NCI-H2081 (cell line): ENCODE measurements around the gene TRIM31.

Experiments used
- DNase-seq, 2 experiments: peaks; one replicate each; lab custom pipeline; 2025; lab: John Stamatoyannopoulos, UW

Gene TRIM31

DNA sequence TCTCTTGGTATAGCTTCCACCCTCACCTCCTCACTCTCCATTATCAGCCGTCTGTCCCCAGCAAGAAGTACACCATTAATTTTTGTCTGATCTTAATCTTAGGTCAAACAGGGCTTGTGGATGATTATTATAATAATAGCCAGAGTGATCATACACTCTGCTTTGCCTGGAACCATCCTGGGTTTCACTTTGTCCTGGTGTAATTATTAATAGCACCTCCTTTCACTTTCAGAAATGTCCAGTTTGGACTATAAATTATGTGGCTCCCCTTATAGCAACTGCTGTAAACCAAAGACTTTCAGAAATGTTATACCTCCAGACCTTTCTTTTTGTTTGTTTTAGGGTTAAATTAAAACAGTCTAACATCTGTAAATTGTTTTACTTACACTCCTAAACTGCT, 951 bp upstream of the TRIM31 start:
- no peak for DNase-seq

DNA sequence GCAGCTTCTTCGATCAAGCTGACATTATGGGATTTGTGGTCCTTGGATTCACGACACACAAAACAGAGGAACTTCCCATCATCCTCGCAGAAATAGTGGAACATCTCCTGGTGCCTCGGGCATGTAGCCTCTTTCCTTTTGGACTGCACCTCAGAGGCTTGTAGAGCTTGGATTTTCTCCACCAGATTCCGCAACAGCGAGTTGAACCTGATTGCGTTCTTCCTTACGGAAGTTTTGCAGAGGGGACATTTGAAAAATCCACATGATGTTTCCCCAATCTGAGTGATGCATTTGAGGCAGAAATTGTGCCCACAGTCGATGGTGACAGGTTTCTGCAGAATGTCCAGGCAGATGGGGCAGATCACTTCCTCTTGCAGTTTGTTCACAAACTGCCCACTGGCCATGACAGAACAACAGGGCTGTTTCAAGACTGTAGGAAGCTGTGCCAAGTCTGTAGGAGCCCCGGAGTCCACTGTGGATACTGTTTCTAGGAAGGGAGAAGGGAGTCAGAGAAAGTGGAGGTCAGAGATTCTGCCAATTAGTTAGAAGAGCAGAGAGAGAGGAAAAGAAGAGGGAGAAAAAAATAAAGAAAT, 392 bp downstream of the TRIM31 start:
- DNase-seq: no peak

DNA sequence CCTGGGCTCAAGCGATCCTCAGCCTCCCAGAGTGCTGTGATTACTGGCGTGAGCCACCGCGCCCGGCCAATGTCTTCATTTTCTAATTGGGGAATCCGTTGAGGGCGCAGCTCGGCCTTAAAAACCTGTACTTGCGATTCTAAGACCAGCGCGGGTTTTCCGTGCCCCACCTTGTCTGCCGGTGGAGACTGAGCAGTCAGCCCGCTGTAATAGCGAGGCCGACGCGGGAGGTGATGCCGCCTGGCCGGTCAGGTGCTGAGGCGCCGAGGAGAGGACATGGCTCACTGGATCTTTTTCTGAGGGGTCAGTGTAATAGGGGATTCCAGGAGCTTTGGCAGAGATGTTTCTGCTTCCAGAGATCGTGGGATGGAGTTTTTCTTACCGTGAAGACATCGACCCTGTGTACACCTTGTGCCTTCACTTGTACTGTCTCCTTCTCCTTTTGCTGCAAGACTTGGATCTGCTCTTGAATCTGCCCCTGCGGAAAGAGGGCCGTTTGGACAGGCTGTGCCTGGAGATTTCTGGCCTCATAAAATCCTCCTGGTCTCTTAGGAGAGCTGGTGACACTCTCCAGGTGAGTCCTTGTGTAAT, 1.5 kb downstream of the TRIM31 start:
- no peak for DNase-seq

DNA sequence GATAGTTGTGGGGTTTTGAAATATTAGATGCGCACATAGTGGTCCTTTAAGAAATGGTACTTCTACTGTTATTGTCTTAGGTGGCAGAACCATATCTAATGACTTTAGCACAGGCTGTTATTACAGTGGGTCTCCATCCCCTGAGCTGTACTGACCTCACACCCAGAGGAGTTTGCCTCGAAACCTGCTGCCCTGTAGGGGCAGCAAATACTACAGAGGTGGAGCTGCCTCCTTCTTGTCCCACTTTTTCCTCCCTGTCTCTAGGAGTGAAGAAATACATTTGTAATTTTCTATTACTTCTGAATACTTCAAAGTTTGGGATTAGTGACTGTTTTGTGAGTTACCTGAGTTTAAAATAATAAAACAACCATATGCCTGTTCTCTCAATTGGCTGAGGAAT, 8.2 kb downstream of the TRIM31 start:
- no peak for DNase-seq

DNA sequence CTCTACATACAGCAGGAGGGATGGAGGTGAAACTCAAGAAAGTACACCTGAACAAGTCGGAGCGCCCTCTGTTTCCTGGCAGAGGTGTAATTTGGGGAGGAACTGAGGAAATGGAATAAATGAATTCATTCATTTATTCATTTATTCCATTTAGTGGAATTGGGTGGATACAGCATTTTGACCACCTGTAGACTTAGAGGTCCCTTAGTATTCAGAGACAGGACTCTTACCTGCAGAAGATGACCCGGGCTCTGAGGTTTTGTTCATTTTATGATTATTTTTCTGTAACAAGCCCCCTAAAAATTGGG, 9.1 kb downstream of the TRIM31 start:
- DNase-seq: no peak

DNA sequence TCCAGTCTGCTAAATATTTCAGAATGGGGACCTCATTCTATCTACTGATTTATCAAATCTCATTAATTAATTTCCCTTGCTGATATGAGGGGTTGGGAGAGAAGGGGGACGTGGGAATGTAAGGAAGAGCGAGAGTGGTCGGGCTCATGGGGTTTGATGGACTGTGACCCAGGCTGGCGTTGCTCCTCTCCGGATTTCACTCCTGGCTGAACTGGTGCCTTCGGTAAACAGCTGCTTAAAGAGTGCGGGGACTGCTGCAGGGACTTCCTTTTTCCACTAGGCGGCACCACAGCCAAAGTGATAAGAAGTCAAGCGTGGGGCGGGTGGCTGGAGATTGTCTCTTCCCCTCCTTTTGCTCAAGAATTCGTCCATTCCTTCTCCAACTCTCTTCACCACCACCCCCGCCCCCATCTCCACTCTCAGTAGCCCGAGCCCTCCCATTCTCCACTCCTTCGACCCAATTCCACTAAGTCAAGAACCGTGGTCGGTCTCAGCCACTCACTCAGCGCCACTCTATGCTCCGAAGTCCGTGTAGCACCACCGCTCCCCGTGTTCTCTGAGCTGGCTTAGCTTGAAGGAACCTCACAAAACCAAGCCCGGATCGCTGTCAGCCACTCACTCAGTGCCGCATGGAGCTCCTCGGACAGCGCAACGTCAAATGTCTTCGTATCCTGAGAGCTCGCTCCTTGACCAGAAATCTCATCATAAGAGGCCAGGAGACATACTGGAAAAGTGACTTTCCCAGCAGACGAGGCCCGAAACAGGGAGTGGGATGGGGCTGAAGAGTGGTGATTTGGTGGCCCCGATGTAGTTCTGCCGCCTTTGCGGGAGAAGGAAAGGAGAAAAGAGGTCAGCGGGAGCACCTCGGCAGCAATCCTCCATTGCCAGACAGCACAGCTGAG, 9.7 kb downstream of the TRIM31 start:
- peak; percentile 84 to 90 for DNase-seq

DNA sequence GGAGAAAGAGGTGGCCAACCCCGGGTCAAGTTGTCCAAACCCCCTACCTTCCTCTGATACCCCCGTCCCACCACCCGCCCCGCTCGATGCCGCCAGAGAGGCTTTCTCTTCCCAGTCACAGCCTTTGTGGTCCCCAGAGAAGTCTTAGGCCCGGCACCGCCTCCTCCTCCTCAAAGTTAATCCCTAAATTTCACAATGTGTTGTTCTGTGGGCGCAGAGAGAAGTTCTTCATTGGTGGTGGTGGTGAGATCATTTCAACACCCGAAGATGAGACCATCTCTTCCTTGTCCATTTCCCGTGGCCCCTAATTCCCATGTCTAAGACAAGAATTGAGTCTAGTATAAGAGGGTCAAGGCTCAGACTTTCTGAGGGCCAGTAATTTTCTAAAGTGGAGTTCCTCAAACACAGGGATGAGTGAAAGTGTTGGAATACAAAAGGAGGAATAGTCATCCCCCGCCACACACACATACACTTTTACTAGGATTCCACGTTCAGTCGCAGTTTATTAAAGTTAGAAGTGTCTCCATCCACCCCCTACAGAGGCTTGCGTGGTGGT, 10.4 kb downstream of the TRIM31 start:
- no peak for DNase-seq

DNA sequence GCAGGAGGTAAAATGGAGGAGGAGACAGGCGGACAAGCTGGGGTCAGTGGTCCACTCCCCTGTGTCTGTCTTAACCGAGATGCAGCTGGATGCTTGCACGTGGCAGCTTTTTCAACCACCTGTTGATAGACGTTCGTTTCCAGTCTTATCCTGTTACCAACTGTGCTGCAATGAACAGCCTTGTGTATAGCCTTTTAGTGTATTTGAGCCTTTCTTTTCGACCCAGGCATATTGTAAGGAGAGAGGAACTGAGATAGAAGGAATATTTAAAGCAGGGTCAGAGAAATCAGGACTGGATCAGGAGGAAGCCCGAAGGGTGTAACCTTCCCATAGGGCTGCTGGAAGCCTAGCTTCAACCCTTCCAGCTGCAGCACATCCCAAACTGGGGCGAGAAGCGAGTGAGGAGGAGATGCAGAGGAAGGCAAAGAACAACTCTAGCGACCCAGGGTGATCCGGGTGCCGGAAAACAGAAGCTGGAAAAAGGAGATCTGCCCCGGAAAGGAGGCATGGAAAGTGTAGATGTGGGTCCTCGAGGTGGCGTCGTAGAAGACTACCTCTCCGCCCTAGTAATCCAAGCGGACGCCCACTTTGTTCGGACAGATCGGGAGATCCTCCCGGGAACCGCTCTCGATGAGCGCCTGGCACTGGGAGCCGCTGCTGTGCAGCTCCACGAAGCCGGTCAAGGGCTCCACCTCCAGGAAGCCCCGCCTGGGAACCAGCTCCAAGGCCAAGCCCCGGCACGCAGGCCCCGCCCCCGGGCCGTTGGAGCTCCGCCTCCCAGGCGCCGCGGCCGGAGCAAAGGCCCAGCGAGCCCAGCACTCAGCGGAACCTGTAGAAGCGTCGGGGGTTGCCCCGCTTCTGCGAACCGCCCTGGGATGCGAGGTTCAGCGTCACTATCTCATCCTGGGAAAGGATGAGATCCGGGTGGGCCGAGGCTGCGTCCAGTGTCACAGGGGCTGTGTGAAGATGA, 11.2 kb downstream of the TRIM31 start:
- DNase-seq: peak; percentile 81 to 85

DNA sequence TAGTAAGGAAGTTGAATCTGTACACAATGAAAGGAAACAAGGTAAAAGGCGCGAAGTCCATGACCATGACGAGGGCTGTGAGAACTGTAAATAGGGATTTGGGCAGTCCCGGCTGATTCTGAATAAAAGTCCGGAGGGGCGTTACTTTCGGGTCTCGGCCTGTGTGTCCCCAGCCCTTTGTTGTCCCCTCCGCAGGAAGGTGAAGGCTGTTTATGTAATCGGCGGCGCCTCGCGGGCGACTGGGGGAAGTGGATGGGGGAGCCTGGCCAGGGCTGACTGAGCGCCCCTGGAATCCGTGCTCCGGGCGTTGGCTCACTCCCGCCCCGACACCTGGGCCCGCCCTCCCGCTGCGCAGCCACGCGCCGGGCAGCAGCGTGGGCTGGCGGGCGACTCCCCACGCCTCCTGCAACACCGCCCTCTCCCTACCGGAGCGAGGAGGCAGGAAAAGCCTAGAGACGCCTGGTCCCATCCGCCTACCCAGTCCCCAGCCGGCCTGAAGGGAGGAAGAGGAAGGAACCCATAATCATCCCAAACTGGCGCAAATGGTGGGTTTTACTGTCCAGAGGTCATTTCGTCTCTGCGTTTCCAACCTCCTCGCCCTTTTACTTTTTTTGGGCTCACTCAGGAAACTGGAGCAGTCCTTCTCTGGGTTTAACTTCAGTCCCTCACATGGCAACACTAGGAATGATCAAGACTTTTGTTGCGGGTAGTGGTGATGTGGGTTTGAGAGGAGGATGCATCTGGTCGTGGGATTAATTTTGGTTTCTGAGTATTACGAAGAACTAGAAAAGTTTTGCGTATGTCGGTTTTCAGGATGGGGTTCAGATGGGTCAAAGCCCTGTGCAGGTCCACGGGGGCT, 12.1 kb downstream of the TRIM31 start:
- peak; percentile 3 to 10 for DNase-seq

DNA sequence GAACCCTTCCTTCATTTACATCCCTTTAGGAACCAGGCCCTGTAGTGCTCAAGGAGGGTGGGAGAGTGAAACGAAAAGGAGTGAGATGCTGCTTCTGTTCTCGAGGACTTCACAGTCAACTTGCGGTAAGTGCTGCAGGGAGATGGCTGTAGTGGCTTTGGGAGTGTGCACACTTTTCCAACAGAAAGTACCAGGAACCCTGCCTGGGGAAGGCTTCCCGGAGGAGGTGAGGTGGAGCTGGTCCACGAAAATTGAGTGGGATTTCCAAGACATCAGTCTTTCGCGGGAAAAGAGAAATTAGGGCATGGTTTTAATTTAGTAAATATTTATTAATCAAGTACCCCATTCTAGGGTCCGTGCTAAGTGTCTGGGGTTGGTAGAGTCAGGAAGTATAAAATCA, 12.7 kb downstream of the TRIM31 start:
- DNase-seq: no peak

DNA sequence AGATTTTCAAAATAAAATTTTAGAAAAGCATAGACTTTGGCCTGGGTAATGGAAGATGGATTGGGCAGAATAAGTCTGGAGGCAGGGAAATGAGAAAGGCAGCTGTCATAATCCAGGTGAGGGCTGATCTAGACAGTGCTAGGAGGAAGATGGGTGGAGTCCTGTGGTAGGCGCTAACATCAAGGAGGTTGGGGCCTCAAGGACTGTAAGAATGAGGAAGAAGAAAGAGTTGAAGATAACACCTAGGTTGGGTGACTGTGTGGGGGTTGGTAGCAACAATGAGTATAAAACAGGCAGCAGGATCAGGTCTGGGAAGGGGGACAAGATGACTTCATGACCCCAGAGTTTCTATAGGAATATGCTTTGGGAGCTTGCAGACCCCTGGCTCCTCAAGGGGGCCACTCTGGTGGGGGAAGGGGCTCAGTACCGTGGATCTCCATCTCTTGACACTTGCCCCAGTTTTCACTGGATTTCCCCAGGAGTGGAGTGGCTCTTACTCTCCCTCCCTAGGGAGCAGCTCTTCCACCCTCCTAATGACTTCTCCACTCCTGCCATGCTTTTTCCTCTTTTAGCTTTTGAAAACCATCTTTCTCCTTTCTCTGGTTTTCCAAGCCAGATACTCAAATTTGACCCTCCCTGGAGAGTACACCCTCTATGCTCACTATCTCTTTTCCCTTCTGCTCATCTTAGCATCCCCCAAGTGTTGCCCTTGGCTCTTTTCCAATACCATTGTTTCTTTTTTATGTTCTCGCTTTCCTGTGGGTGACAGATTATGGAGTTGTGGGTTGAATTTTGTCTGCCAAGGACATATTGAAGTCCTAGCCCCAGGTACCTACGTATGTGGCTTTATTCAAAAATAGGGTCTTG, 14.8 kb downstream of the TRIM31 start:
- no peak for DNase-seq

DNA sequence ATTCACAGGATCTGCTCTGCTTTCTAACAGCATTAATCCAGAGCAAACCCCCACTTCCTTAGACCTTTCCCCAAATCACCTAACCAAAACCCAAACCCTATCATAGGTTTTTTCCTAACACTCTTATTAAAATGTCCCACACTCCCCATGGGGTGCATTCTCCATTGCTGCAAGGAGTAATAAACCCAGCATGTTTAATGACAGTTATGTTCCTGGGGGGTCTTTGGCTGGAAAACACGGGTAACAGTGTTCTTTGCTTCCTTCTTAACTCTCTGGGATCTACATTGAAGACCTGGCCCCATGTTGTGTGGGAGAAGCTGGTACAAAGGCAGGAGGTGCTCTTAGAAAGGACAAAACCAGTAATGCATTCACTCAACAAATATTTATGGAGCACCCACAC, 16.1 kb downstream of the TRIM31 start:
- DNase-seq: no peak

DNA sequence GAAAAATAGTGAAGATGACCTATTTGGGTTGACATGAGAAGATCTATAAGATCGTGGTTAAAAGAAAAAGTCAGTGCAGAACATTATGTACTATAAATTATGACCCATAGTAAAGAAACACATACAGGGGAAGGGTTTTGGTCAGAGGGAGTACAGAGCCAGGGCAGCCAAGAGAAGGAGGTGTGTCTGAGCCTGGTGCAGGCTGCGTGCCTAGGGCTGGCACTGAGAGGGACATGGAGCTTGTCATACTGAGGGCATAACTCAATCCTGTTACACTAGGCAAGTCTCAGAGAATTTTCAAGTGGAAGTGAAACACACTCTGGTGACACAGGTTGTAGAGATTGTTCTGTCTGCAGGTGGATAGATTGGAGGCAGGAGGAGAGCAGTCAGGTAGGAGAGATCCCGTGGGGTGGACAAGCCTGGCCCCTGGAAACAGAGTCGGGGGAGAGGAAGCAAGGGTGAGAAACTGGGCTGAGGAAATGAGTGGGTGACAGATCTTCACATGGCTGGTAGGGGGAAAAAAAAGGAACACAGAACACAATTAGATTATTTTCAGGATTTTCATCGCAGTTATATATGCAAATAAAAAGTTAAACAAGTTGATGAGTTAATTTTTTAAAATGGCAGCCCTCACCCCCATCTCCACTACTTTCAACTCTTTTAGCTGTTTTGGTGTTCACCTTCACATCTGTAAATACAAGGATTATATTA, 18.8 kb downstream of the TRIM31 start:
- DNase-seq: no peak

DNA sequence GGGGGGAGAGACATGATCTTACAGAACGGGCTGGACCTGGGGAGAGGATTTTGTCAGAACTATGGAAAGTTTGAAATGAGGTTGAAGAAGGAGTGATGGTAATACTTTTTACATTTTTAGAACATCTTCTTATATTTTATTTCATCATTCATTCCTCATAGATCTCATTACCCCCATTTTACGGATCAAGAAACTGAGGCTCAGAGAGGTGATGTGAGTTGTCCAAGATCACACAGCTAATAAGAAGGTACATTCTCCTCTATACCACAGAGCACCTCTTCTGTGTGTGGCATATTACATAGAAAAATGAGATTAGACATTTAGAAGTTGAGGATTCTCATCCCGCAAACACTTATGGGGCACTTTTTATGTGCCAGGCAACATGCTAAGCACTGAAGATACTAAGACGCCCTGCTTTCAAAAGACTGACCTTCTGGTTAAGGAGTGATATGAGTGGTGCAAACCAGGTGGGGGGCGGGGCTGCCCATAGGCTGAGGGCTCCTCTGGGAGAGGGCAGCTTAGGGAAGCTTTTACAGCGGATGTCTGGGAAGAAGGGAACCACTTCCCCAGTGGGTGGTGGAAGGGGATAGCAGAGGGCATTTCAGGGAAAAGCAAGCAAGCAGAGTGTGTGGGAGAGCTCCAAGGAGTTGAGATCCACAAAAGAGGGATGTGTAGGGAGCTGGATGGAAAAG, 19.9 kb downstream of the TRIM31 start:
- DNase-seq: no peak

DNA sequence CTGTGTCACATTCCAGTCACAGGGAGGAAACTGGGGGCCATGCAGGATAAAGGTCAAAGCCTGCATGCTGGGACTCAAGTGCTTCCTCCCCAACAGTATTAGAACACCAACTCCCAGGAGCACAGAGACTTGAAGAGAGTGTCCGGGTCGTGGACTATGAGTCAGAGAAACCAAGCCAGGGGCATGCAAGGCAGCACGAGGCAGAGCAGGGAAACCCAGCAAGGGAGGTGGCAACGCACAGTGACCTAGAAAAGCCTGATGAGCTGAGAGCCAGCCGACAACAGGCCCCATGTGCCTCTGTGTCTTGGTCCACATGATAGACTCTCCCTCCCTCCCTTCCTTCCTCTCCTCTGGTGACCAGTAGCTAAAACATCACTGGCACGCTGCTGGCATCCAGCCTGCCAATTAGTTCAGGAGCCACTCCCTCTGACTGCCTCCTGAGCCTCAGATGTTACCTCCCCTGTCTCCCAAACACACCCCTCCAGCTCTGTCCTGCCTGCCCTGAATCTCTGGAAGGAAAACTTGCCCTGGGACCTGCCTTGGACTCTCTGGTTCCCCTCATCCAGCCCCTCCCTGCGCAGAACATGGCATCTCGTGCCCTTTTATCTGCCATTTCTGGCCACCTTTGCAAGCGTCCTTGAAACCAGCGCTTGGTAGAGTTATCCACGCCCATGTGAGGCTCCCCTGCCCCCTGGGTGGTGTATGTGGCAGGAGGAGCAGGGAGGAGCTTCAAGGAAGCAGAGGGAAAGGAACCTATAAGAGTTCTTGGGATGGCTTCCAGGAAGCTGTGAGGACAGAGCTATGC, 21.1 kb downstream of the TRIM31 start:
- no peak for DNase-seq

DNA sequence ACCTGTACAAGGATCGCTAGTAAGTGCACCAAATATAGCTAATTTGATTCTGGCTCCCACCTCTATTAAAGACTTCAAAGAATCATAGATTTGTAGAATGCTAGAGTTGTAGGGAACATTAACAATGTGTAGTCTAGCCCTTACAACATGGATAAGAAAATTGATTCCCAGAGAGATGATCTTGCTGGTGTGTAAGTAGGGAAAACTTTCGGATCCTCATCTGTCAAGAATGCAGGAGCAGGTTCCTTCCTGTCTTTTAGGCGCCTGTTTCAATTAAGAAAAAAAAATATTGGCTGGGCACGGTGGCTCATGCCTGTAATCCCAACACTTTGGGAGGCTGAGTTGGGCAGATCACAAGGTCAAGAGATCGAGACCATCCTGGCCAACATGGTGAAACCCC, 25.0 kb downstream of the TRIM31 start:
- no peak for DNase-seq

DNA sequence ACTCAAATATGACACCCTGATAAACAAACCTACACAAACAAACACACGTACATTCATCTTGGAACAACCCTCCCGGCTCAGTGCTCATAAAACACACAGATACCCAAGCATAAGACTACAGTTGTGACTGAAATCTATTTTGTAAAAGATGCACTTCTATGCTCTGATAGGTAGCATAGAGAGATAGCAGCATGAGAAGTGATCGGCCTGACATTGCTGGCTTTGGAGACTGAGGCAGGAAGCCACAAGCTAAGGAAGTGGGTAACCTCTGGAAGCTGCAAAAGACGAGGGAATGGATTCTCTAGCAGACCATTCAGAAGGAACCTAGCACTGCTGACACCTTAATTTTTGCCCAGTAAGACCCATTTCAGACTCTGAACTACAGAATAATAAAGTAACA, 35.7 kb downstream of the TRIM31 start:
- no peak for DNase-seq
